ENCODE measurements around the gene MARVELD3. TPM values are rescaled to one million over a fixed set of nuclear protein-coding genes. Genes with fewer than 3 reads are reported as not detected.

MARVELD3 gene
- total RNA-seq, 4 donors from 2014 or later = 0.32 TPM; not detected in 3

- TF ChIP-seq CTCF (IDR thresholded peaks at IDR 0.05 in 4 of 5, conservative IDR thresholded peaks at IDR 0.05 in 1 of 5) = no peak
- TF ChIP-seq POLR2A (IDR thresholded peaks at IDR 0.05) = no peak
- peaks cover 0 to 8% (median 2%) of the 10 kb centered on the region in 3 donors for H3K27me3 ChIP-seq
Measured at GRCh38 chr16:71618429-71618828, 7.6 kb upstream of the MARVELD3 start.

GRCh38 chr16:71622088-71622487 lies 3.9 kb upstream of the MARVELD3 start:
- peaks cover 0 to 5% of the 10 kb centered on the region in 2 donors for H3K4me1 ChIP-seq
- intact Hi-C loops (cut with DNase I; ENCODE audit: low total_unique reads) (no loop called here), in situ Hi-C loops (cut with MboI; ENCODE audit: low sequenced_read_pairs in 4 of 4) (loop anchor here in 3 of 4 donors (25.0 kb wide), 2 partner anchors 110 to 210 kb away; no protein-coding TSS in a partner anchor)
- no peaks in the 10 kb centered on the region for H3K36me3 ChIP-seq
- peaks cover 29 to 34% (median 32%) of the 10 kb centered on the region in 3 donors for H3K27me3 ChIP-seq
- no peak overlapping the region for H3K27ac ChIP-seq
- no peaks in the 10 kb centered on the region for H3K9me3 ChIP-seq
- no peak for ATAC-seq
- no peak for DNase-seq
- TF ChIP-seq POLR2A (IDR thresholded peaks at IDR 0.05) (no peak), CTCF (IDR thresholded peaks at IDR 0.05 in 4 of 5, conservative IDR thresholded peaks at IDR 0.05 in 1 of 5) (no peak)
- H3K4me3 ChIP-seq = no peak overlapping the region

More at GRCh38 chr16:71618429-71618828, 7.6 kb upstream of the MARVELD3 start:
- Histone ChIP-seq H3K27ac (no peak overlapping the region), H3K4me3 (no peak overlapping the region), H3K4me1 (no peaks in the 10 kb centered on the region), H3K9me3 (no peaks in the 10 kb centered on the region), H3K36me3 (no peaks in the 10 kb centered on the region)
- in situ Hi-C loops (cut with MboI; ENCODE audit: low sequenced_read_pairs in 4 of 4) = loop anchor here in 3 of 4 donors (25.0 kb wide), 2 partner anchors 106 to 206 kb away; no protein-coding TSS in a partner anchor
- ATAC-seq = no peak
- no peak for DNase-seq
- intact Hi-C loops (cut with DNase I; ENCODE audit: low total_unique reads) = no loop called here

- Histone ChIP-seq H3K4me3 (no peak overlapping the region), H3K36me3 (no peaks in the 10 kb centered on the region), H3K27me3 (peaks cover 38 to 44% (median 43%) of the 10 kb centered on the region in 3 donors), H3K4me1 (peaks cover 0 to 5% of the 10 kb centered on the region in 2 donors), H3K27ac (no peak overlapping the region), H3K9me3 (no peaks in the 10 kb centered on the region)
- intact Hi-C loops (cut with DNase I; ENCODE audit: low total_unique reads) (no loop called here), in situ Hi-C loops (cut with MboI; ENCODE audit: low sequenced_read_pairs in 4 of 4) (loop anchor here in 3 of 4 donors (25.0 kb wide), 2 partner anchors 111 to 211 kb away; no protein-coding TSS in a partner anchor)
- TF ChIP-seq POLR2A (IDR thresholded peaks at IDR 0.05) = no peak
- TF ChIP-seq CTCF (IDR thresholded peaks at IDR 0.05 in 4 of 5, conservative IDR thresholded peaks at IDR 0.05 in 1 of 5) = no peak
- ATAC-seq (no peak), DNase-seq (no peak)
Measured at GRCh38 chr16:71623597-71623996, 2.4 kb upstream of the MARVELD3 start.

GRCh38 chr16:71625113-71625850 lies 702 bp upstream of the MARVELD3 start:
- H3K4me1 ChIP-seq = peaks cover 0 to 5% of the 10 kb centered on the region in 2 donors
- H3K4me3 ChIP-seq = no peak overlapping the region
- ATAC-seq = no peak
- in situ Hi-C loops (cut with MboI; ENCODE audit: low sequenced_read_pairs in 4 of 4) (no loop called here), intact Hi-C loops (cut with DNase I; ENCODE audit: low total_unique reads) (no loop called here)
- no peak for DNase-seq
- no peak overlapping the region for H3K27ac ChIP-seq
- no peaks in the 10 kb centered on the region for H3K9me3 ChIP-seq
- H3K36me3 ChIP-seq = no peaks in the 10 kb centered on the region
- H3K27me3 ChIP-seq = peaks cover 38 to 44% (median 43%) of the 10 kb centered on the region in 3 donors
- no peak for TF ChIP-seq CTCF (IDR thresholded peaks at IDR 0.05 in 4 of 5, conservative IDR thresholded peaks at IDR 0.05 in 1 of 5)
- no peak for TF ChIP-seq POLR2A (IDR thresholded peaks at IDR 0.05)

Data from gastrocnemius medialis (tissue), 4 donors.